CD4-positive, alpha-beta T cell treated with Interleukin-17A for 4 hours (primary cell): ENCODE measurements around the gene SLC9B1.
A peak's percentile ranks its signal among the peaks of the same experiment; 100 is the strongest.
"Not testable (repeated sequence)": the region's sequence is repeated elsewhere in the genome, so short reads cannot be mapped to it uniquely, and the experiment has no call there.

Experiments
- DNase-seq: peaks from one replicate; pipeline ENCODE4 v3.0.0-alpha.2; 2020; ENCODE audit warnings: mixed read lengths

Gene SLC9B1

GRCh38 chr4:103010804-103011203, 8.7 kb downstream of the SLC9B1 start:
- no peak for DNase-seq

GRCh38 chr4:103008875-103009729, 10.4 kb downstream of the SLC9B1 start:
- DNase-seq = peak; percentile 35

GRCh38 chr4:103002551-103002950, 17.0 kb downstream of the SLC9B1 start:
- DNase-seq = no peak

GRCh38 chr4:102994803-102995202, 24.7 kb downstream of the SLC9B1 start:
- no peak for DNase-seq

- not testable (repeated sequence) for DNase-seq
Observed at GRCh38 chr4:102993985-102994384, 25.5 kb downstream of the SLC9B1 start.

GRCh38 chr4:102988429-102989020, 31.0 kb downstream of the SLC9B1 start:
- no peak for DNase-seq

- DNase-seq = no peak
Observed at GRCh38 chr4:102981005-102981404, 38.5 kb downstream of the SLC9B1 start.

- not testable (repeated sequence) for DNase-seq
Observed at GRCh38 chr4:102961813-102962212, 57.7 kb downstream of the SLC9B1 start.

GRCh38 chr4:102959496-102959895, 60.0 kb downstream of the SLC9B1 start:
- no peak for DNase-seq

- no peak for DNase-seq
Observed at GRCh38 chr4:102945066-102945465, 74.4 kb downstream of the SLC9B1 start.

- not testable (repeated sequence) for DNase-seq
Observed at GRCh38 chr4:102938063-102938462, 81.4 kb downstream of the SLC9B1 start.

- DNase-seq = no peak
Observed at GRCh38 chr4:102935716-102936115, 83.8 kb downstream of the SLC9B1 start.

- not testable (repeated sequence) for DNase-seq
Observed at GRCh38 chr4:102919697-102920096, 99.8 kb downstream of the SLC9B1 start.

GRCh38 chr4:102918859-102919258, 100.6 kb downstream of the SLC9B1 start:
- no peak for DNase-seq

- DNase-seq = no peak
Observed at GRCh38 chr4:102901804-102902203, 117.7 kb downstream of the SLC9B1 start.

- not testable (repeated sequence) for DNase-seq
Observed at GRCh38 chr4:102897610-102898009, 121.9 kb downstream of the SLC9B1 start.

GRCh38 chr4:102896547-102896946, 123.0 kb downstream of the SLC9B1 start:
- not testable (repeated sequence) for DNase-seq

GRCh38 chr4:102889866-102890265, 129.6 kb downstream of the SLC9B1 start:
- DNase-seq = not testable (repeated sequence)

- not testable (repeated sequence) for DNase-seq
Observed at GRCh38 chr4:102888570-102888969, 130.9 kb downstream of the SLC9B1 start.

GRCh38 chr4:102883278-102883677, 136.2 kb downstream of the SLC9B1 start:
- no peak for DNase-seq

GRCh38 chr4:102881343-102881742, 138.2 kb downstream of the SLC9B1 start:
- DNase-seq = no peak

GRCh38 chr4:102878901-102879300, 140.6 kb downstream of the SLC9B1 start:
- no peak for DNase-seq

GRCh38 chr4:102878349-102878748, 141.2 kb downstream of the SLC9B1 start:
- DNase-seq = not testable (repeated sequence)

- not testable (repeated sequence) for DNase-seq
Observed at GRCh38 chr4:102877477-102878106, 141.9 kb downstream of the SLC9B1 start.
